GM21717 (cell line): ENCODE data around the gene WFIKKN1.

Experiments used
- ATAC-seq: cut with Tn5 transposase; IDR thresholded peaks from one replicate; pipeline ENCODE4 v1.9.1; 2021; ENCODE audit warnings: mild to moderate bottlenecking, moderate library complexity; ENCODE audit not compliant: unreplicated experiment

The WFIKKN1 gene

GRCh38 chr16:621526-622105, 9.2 kb upstream of the WFIKKN1 start:
- no peak for ATAC-seq

GRCh38 chr16:622920-623280, 7.9 kb upstream of the WFIKKN1 start:
- no peak for ATAC-seq

- no peak for ATAC-seq
These were observed 6.2 kb upstream of the WFIKKN1 start for GRCh38 chr16:624526-625070.

GRCh38 chr16:625117-625976, 5.4 kb upstream of the WFIKKN1 start:
- no peak for ATAC-seq

GRCh38 chr16:625977-626765, 4.6 kb upstream of the WFIKKN1 start:
- no peak for ATAC-seq

- no peak for ATAC-seq
These were observed 3.9 kb upstream of the WFIKKN1 start for GRCh38 chr16:626787-627453.

GRCh38 chr16:627454-628239, 3.1 kb upstream of the WFIKKN1 start:
- ATAC-seq: no peak

GRCh38 chr16:628321-629061, 2.3 kb upstream of the WFIKKN1 start:
- no peak for ATAC-seq

GRCh38 chr16:629185-629832, 1.5 kb upstream of the WFIKKN1 start:
- ATAC-seq: no peak

GRCh38 chr16:629833-630248, 944 bp upstream of the WFIKKN1 start:
- no peak for ATAC-seq

GRCh38 chr16:630249-630814, 453 bp upstream of the WFIKKN1 start:
- no peak for ATAC-seq

- ATAC-seq: no peak
These were observed 1.1 kb downstream of the WFIKKN1 start for GRCh38 chr16:631808-632358.

- no peak for ATAC-seq
These were observed 1.9 kb downstream of the WFIKKN1 start for GRCh38 chr16:632486-633335.

GRCh38 chr16:633336-634050, 2.7 kb downstream of the WFIKKN1 start:
- no peak for ATAC-seq

GRCh38 chr16:634051-634670, 3.4 kb downstream of the WFIKKN1 start:
- ATAC-seq: no peak

GRCh38 chr16:634996-635395, 4.2 kb downstream of the WFIKKN1 start:
- ATAC-seq: no peak
